Measurements from ENCODE around the gene MSRB3. TPM values are rescaled to one million over a fixed set of nuclear protein-coding genes. Genes with fewer than 3 reads are reported as not detected.

MSRB3 gene
- total and polyA plus RNA-seq, 10 donors = 4.3 to 64.4 (median 19.7) TPM

DNA sequence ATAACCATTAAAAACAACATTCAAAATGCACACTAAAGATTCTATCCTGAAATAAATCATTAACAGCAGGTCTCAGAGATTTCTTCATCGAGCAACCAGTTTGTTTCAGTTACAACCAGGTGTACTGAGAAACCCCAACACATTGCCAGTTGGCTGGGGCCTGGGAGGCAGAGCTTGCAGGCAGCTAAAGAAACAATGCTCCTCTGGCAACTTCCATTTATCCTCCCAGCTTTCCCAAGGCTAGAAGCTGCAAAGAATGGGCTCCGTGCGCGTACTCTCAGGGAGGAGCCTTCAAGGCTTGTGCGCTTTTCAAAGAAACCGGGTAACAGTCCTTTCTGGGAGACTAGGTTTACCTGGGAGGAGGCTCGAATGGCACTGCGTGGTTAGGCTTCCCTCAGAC is 181.6 kb downstream of the MSRB3 start:
- DNase-seq = no peak
- Histone ChIP-seq H3K27me3 (replicated peaks in 1 of 7) (no peaks in the 10 kb centered on the region), H3K4me3 (no peak overlapping the region), H3K4me1 (no peaks in the 10 kb centered on the region), H3K9me3 (peaks cover 0 to 5% (median 0%) of the 10 kb centered on the region in 8 donors), H3K27ac (no peak overlapping the region), H3K36me3 (peaks cover 0 to 23% (median 0%) of the 10 kb centered on the region in 6 donors)
- intact Hi-C loops (cut with DNase I; ENCODE audit: low total_unique reads) = no loop called here
- WGBS, 5 donors = 80 to 91% (median 84%) methylated on average over 8 of the region's 8 CpGs
- TF ChIP-seq CTCF (IDR thresholded peaks at IDR 0.05 in 8 of 11, conservative IDR thresholded peaks at IDR 0.05 in 3 of 11) (no peak), POLR2A (IDR thresholded peaks at IDR 0.05) (no peak), POLR2AphosphoS5 (IDR thresholded peaks at IDR 0.05) (no peak)

DNA sequence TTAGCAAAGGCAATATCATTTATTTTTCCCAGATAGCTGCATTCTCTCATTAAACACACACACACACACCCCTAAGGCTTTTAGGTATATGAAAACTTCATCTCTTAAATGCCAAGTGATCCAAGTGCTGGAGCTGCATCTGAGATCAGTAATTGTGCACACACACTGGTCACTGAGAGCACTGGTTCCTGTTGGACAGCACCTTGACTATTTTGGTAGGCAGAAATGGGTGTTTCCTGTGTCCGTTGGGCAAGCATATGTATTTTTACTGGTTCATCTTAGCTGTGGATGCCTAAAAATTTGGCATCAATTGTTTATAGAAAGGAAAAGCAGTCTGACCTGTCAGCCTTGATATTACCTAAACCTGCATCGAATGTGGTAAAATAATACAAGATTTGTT is 182.5 kb downstream of the MSRB3 start:
- Histone ChIP-seq H3K4me1 (no peaks in the 10 kb centered on the region), H3K4me3 (no peak overlapping the region), H3K9me3 (peaks cover 0 to 5% (median 0%) of the 10 kb centered on the region in 8 donors), H3K36me3 (peaks cover 0 to 23% (median 0%) of the 10 kb centered on the region in 6 donors), H3K27me3 (replicated peaks in 1 of 7) (no peaks in the 10 kb centered on the region), H3K27ac (no peak overlapping the region)
- DNase-seq = no peak
- TF ChIP-seq POLR2AphosphoS5 (IDR thresholded peaks at IDR 0.05) (no peak), POLR2A (IDR thresholded peaks at IDR 0.05) (no peak), CTCF (IDR thresholded peaks at IDR 0.05 in 8 of 11, conservative IDR thresholded peaks at IDR 0.05 in 3 of 11) (no peak)
- intact Hi-C loops (cut with DNase I; ENCODE audit: low total_unique reads) = no loop called here
- WGBS, 5 donors = 70 to 85% (median 75%) methylated on average over 2 of the region's 2 CpGs

- peaks cover 0 to 23% (median 0%) of the 10 kb centered on the region in 6 donors for H3K36me3 ChIP-seq
- WGBS, 5 donors = 90 to 99% (median 95%) methylated on average over 2 of the region's 2 CpGs
- DNase-seq = no peak
- no peak overlapping the region for H3K4me3 ChIP-seq
- TF ChIP-seq CTCF (IDR thresholded peaks at IDR 0.05 in 8 of 11, conservative IDR thresholded peaks at IDR 0.05 in 3 of 11) (no peak), POLR2A (IDR thresholded peaks at IDR 0.05) (no peak), POLR2AphosphoS5 (IDR thresholded peaks at IDR 0.05) (no peak)
- H3K4me1 ChIP-seq = no peaks in the 10 kb centered on the region
- H3K9me3 ChIP-seq = peaks cover 0 to 2% (median 0%) of the 10 kb centered on the region in 8 donors
- H3K27ac ChIP-seq = no peak overlapping the region
- intact Hi-C loops (cut with DNase I; ENCODE audit: low total_unique reads) = no loop called here
- no peaks in the 10 kb centered on the region for H3K27me3 ChIP-seq (replicated peaks in 1 of 7)
Measured at GRCh38 chr12:65462484-65462883, 184.0 kb downstream of the MSRB3 start.

DNA sequence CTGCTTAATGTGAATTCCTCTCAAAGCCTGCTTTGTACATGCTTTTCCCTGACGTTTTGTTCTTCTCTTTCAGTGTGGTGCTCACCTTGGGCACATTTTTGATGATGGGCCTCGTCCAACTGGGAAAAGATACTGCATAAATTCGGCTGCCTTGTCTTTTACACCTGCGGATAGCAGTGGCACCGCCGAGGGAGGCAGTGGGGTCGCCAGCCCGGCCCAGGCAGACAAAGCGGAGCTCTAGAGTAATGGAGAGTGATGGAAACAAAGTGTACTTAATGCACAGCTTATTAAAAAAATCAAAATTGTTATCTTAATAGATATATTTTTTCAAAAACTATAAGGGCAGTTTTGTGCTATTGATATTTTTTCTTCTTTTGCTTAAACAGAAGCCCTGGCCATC is 184.6 kb downstream of the MSRB3 start:
- no peak for DNase-seq
- WGBS, 5 donors = 82 to 95% (median 89%) methylated on average over 9 of the region's 9 CpGs
- Histone ChIP-seq H3K4me1 (no peaks in the 10 kb centered on the region), H3K36me3 (peaks cover 0 to 23% (median 0%) of the 10 kb centered on the region in 6 donors), H3K4me3 (no peak overlapping the region), H3K9me3 (no peaks in the 10 kb centered on the region), H3K27me3 (replicated peaks in 1 of 7) (no peaks in the 10 kb centered on the region), H3K27ac (no peak overlapping the region)
- intact Hi-C loops (cut with DNase I; ENCODE audit: low total_unique reads) = no loop called here
- no peak for TF ChIP-seq CTCF (IDR thresholded peaks at IDR 0.05 in 8 of 11, conservative IDR thresholded peaks at IDR 0.05 in 3 of 11)
- no peak for TF ChIP-seq POLR2A (IDR thresholded peaks at IDR 0.05)
- no peak for TF ChIP-seq POLR2AphosphoS5 (IDR thresholded peaks at IDR 0.05)
